IMR-90 (cell line): Measurements from ENCODE around the gene HACD4. TPM values are rescaled to one million over a fixed set of nuclear protein-coding genes. Genes with fewer than 3 reads are reported as not detected.

Source experiments
- ATAC-seq: fragments of 200-7000 bp; cut with Tn5 transposase; 2 replicates; pipeline ENCODE4 v1.9.1; 2020; ENCODE audit warnings: low read depth, mild to moderate bottlenecking, moderate library complexity
- BruUV-seq: library from RNA; stranded (reverse); fragments of 400-500 nt; replicated peaks from 2 replicates; lab custom pipeline; 2021; lab: Mats Ljungman, UMichigan
- CTCF ChIA-PET: fragments of 300-600 bp; formaldehyde crosslinking; extraction: SDS; loops from one replicate; lab custom pipeline; 2021; ENCODE audit warnings: antibody characterized with exemption; lab: Yijun Ruan, JAX
- POLR2A ChIA-PET: fragments of 300-600 bp; sonication (Branson Sonifier 250); formaldehyde crosslinking; loops from one replicate; lab custom pipeline; 2022; ENCODE audit warnings: antibody characterized with exemption; ENCODE audit not compliant: unreplicated experiment; lab: Charles Lee
- DNase-seq: peaks from one replicate; pipeline ENCODE4 v3.0.0; 2013
- H2AFZ ChIP-seq: replicated peaks from 2 replicates; pipeline ENCODE3; 2013; ENCODE audit warnings: low read length, mild to moderate bottlenecking; ENCODE audit not compliant: poor library complexity
- H2AK5ac ChIP-seq: 2 replicates; pipeline ENCODE4 v1.6.1; 2013; ENCODE audit warnings: low read depth, low read length, inconsistent platforms
- H2AK9ac ChIP-seq: replicated peaks from 2 replicates; pipeline ENCODE3; 2013; ENCODE audit warnings: mild to moderate bottlenecking, low read depth, low read length, moderate library complexity; ENCODE audit not compliant: poor library complexity
- H2BK120ac ChIP-seq: 2 replicates; pipeline ENCODE4 v1.6.1; 2013; ENCODE audit warnings: low read depth, low read length, inconsistent platforms
- H2BK15ac ChIP-seq: 3 replicates; pipeline ENCODE4 v1.6.1; 2013; ENCODE audit warnings: low read depth, low read length, inconsistent platforms
- H2BK20ac ChIP-seq: 2 replicates; pipeline ENCODE4 v1.6.1; 2013; ENCODE audit warnings: low read depth, mild to moderate bottlenecking, inconsistent platforms, low read length, moderate library complexity
- H2BK5ac ChIP-seq: 2 replicates; pipeline ENCODE4 v1.6.1; 2013; ENCODE audit warnings: mild to moderate bottlenecking, low read depth, low read length, inconsistent platforms; ENCODE audit not compliant: poor library complexity, severe bottlenecking
- H3K14ac ChIP-seq: replicated peaks from 2 replicates; pipeline ENCODE4 v1.6.1; 2013; ENCODE audit warnings: low read depth, low read length, inconsistent platforms
- H3K18ac ChIP-seq: 2 replicates; pipeline ENCODE4 v1.6.1; 2013; ENCODE audit warnings: low read depth, low read length, control low read depth
- H3K23ac ChIP-seq: 2 replicates; pipeline ENCODE4 v1.6.1; 2013; ENCODE audit warnings: low read depth, low read length, inconsistent platforms
- H3K27ac ChIP-seq: 2 replicates; pipeline ENCODE4 v1.5.1; 2013; ENCODE audit warnings: mild to moderate bottlenecking, control low read depth, low read length; ENCODE audit not compliant: insufficient read depth
- H3K27me3 ChIP-seq: 2 replicates; pipeline ENCODE4 v1.6.1; 2013; ENCODE audit warnings: low read length; ENCODE audit not compliant: control insufficient read depth, insufficient read depth
- H3K36me3 ChIP-seq: 2 replicates; pipeline ENCODE4 v1.6.1; 2013; ENCODE audit warnings: low read length, mixed read lengths; ENCODE audit not compliant: control insufficient read depth, insufficient read depth
- H3K4ac ChIP-seq: 2 replicates; pipeline ENCODE4 v1.6.1; 2013; ENCODE audit warnings: low read depth, low read length, inconsistent platforms
- H3K4me1 ChIP-seq: 2 replicates; pipeline ENCODE4 v1.6.1; 2013; ENCODE audit warnings: low read length, mixed read lengths; ENCODE audit not compliant: control insufficient read depth, insufficient read depth
- H3K4me2 ChIP-seq: 2 replicates; pipeline ENCODE4 v1.6.1; 2013; ENCODE audit warnings: low read depth, mild to moderate bottlenecking, control low read depth, low read length, moderate library complexity
- H3K4me3 ChIP-seq: 2 replicates; pipeline ENCODE4 v1.5.1; 2013; ENCODE audit warnings: low read depth, mild to moderate bottlenecking, control low read depth, low read length, moderate library complexity; ENCODE audit not compliant: insufficient read depth
- H3K56ac ChIP-seq: 2 replicates; pipeline ENCODE4 v1.6.1; 2013; ENCODE audit warnings: low read length, inconsistent platforms; ENCODE audit not compliant: insufficient read depth; ENCODE audit errors: extremely low read depth
- H3K79me1 ChIP-seq, 2 experiments: 2 replicates each; pipeline ENCODE4 v1.6.1; 2013; ENCODE audit warnings: low read length in 2 of 2, inconsistent platforms in 1 of 2, low read depth in 1 of 2
- H3K9ac ChIP-seq: 2 replicates; pipeline ENCODE4 v1.6.1; 2013; ENCODE audit warnings: low read depth, low read length, control low read depth
- H3K9me1 ChIP-seq: 2 replicates; pipeline ENCODE4 v1.6.1; 2013; ENCODE audit warnings: low read length, inconsistent platforms; ENCODE audit not compliant: insufficient read depth
- H3K9me3 ChIP-seq: 2 replicates; pipeline ENCODE4 v1.6.1; 2013; ENCODE audit warnings: low read length; ENCODE audit not compliant: control insufficient read depth, insufficient read depth
- H4K20me1 ChIP-seq: 2 replicates; pipeline ENCODE4 v1.6.1; 2013; ENCODE audit warnings: low read length, inconsistent platforms; ENCODE audit not compliant: insufficient read depth
- H4K5ac ChIP-seq: 2 replicates; pipeline ENCODE4 v1.6.1; 2013; ENCODE audit warnings: mild to moderate bottlenecking, low read depth, low read length, control low read depth
- H4K8ac ChIP-seq, 2 experiments: 2 replicates each; pipeline ENCODE4 v1.6.1; 2013; ENCODE audit warnings: low read depth in 2 of 2, low read length in 2 of 2, control low read depth in 1 of 2, inconsistent platforms in 1 of 2
- H4K91ac ChIP-seq: 2 replicates; pipeline ENCODE4 v1.6.1; 2013; ENCODE audit warnings: low read depth, low read length, inconsistent platforms; ENCODE audit not compliant: insufficient read depth
- BHLHE40 ChIP-seq: fragments of 150-350 bp; IDR thresholded peaks from 2 replicates; pipeline ENCODE4 v1.6.1; 2016; ENCODE audit warnings: mild to moderate bottlenecking, low read depth, low read length
- CEBPB ChIP-seq: IDR thresholded peaks from 2 replicates; pipeline ENCODE4 v1.6.1; 2012; ENCODE audit warnings: low read depth, low read length, improper control_type of control experiment
- CHD1 ChIP-seq: IDR thresholded peaks from 2 replicates; pipeline ENCODE4 v1.6.1; 2012; ENCODE audit warnings: low read depth, low read length, improper control_type of control experiment
- CTCF ChIP-seq: conservative IDR thresholded peaks from 2 replicates; pipeline ENCODE4 v1.5.1; 2012; ENCODE audit warnings: mild to moderate bottlenecking, low read depth, low read length, improper control_type of control experiment
- ELK1 ChIP-seq: fragments of 150-350 bp; IDR thresholded peaks from 2 replicates; pipeline ENCODE4 v1.6.1; 2016; ENCODE audit warnings: low read depth, mild to moderate bottlenecking, low read length, moderate library complexity, borderline replicate concordance
- MAZ ChIP-seq: IDR thresholded peaks from 2 replicates; pipeline ENCODE4 v1.6.1; 2012; ENCODE audit warnings: low read depth, mild to moderate bottlenecking, low read length, improper control_type of control experiment, moderate library complexity, borderline replicate concordance
- MXI1 ChIP-seq: IDR thresholded peaks from 2 replicates; pipeline ENCODE4 v1.6.1; 2012; ENCODE audit warnings: low read depth, mild to moderate bottlenecking, low read length, moderate library complexity, borderline replicate concordance
- POLR2A ChIP-seq: IDR thresholded peaks from 2 replicates; pipeline ENCODE4 v1.6.1; 2012; ENCODE audit warnings: mild to moderate bottlenecking, low read depth, low read length
- RAD21 ChIP-seq: IDR thresholded peaks from 2 replicates; pipeline ENCODE4 v1.6.1; 2012; ENCODE audit warnings: low read length, improper control_type of control experiment
- RCOR1 ChIP-seq: IDR thresholded peaks from 2 replicates; pipeline ENCODE4 v1.6.1; 2012; ENCODE audit warnings: mild to moderate bottlenecking, low read length, improper control_type of control experiment; ENCODE audit not compliant: insufficient replicate concordance
- RFX5 ChIP-seq: IDR thresholded peaks from 2 replicates; pipeline ENCODE4 v1.8.0; 2012; ENCODE audit warnings: low read depth, mild to moderate bottlenecking, low read length, moderate library complexity
- SMC3 ChIP-seq: fragments of 150-350 bp; IDR thresholded peaks from 2 replicates; pipeline ENCODE4 v1.6.1; 2016; ENCODE audit warnings: low read depth, mild to moderate bottlenecking, antibody characterized with exemption, low read length, moderate library complexity
- WGBS, 2 experiments: methylation state at CpG; one replicate each; pipeline versions ENCODE4 v1.1.5 to v1.1.7; 2013; ENCODE audit warnings: missing lambda C conversion rate in 2 of 2; ENCODE audit not compliant: insufficient read length in 1 of 2; ENCODE audit errors: extremely low coverage in 2 of 2; 5-methylcytosine and 5-hydroxymethylcytosine counted together
- dilution Hi-C: fragments of 300-500 bp; cut with HindIII; formaldehyde crosslinking; loops from one replicate; pipeline ENCODE4 v1.14.3; 2018; ENCODE audit warnings: low sequenced_read_pairs; ENCODE audit not compliant: unreplicated experiment
- in situ Hi-C: fragments of 300-500 bp; cut with MboI; formaldehyde crosslinking; loops from 3 replicates; pipeline ENCODE4 v1.14.3; 2019; ENCODE audit warnings: low sequenced_read_pairs, inconsistent platforms, mixed read lengths
- intact Hi-C: fragments of 100-400 bp; cut with micrococcal nuclease; formaldehyde crosslinking; loops from 2 replicates; pipeline ENCODE4 v1.10.0; 2022
- polyA plus RNA-seq, 3 experiments: library from polyadenylated mRNA; depleted of rRNA; stranded (reverse); fragments of >200 nt; gene quantifications; 2 replicates each; pipeline ENCODE4 v1.2.3, GENCODE V29; 2012; ENCODE audit warnings: low replicate concordance in 1 of 3
- total RNA-seq: library from RNA; depleted of rRNA; stranded (reverse); fragments of >200 nt; gene quantifications from 2 replicates; pipeline ENCODE4 v1.2.3, GENCODE V29; 2012

HACD4 gene
- total and polyA plus RNA-seq, 2 of the 4 experiments (the other 2 are of a cell fraction), result 1.9 to 2.2 TPM

- intact Hi-C loops, result no loop called here
- POLR2A ChIA-PET, result no interaction called here
- in situ Hi-C loops, result no loop called here
Measured at GRCh38 chr9:20950707-20951106, 80.7 kb downstream of the HACD4 start.

More at GRCh38 chr9:20950707-20951106, 80.7 kb downstream of the HACD4 start:
- Histone ChIP-seq H3K9ac (no peak overlapping the region), H3K23ac (no peak overlapping the region), H2AK5ac (no peak overlapping the region), H3K9me3 (no peaks in the 10 kb centered on the region), H3K4ac (no peak overlapping the region), H3K56ac (no peak overlapping the region), H4K91ac (no peak overlapping the region), H4K8ac (no peak overlapping the region), H3K14ac (no peak overlapping the region), H3K36me3 (peaks cover 9% of the 10 kb centered on the region; the same call in 1 of the 2 replicates), H3K79me1 (no peaks in the 10 kb centered on the region), H3K4me3 (no peak overlapping the region), H3K18ac (no peak overlapping the region), H2BK5ac (no peak overlapping the region), H2AK9ac (no peak overlapping the region), H3K4me2 (no peak overlapping the region), H2BK120ac (no peak overlapping the region), H4K5ac (no peak overlapping the region), H4K20me1 (no peaks in the 10 kb centered on the region), H3K27ac (no peak overlapping the region), H3K27me3 (no peaks in the 10 kb centered on the region), H3K4me1 (no peaks in the 10 kb centered on the region), H2AFZ (no peak overlapping the region), H2BK20ac (no peak overlapping the region), H3K9me1 (0 out of 2 replicates have a peak, but pooled peaks cover 3% of the 10 kb centered on the region), H2BK15ac (no peak overlapping the region)
- dilution Hi-C loops, result no loop called here
- BruUV-seq, result no TSS peak
- CTCF ChIA-PET, result interaction anchor here (0.6 to 0.8 kb wide), 2 partner anchors 9 to 13 kb away, joined by 3 read pairs; no protein-coding TSS in a partner anchor
- TF ChIP-seq CEBPB (no peak), POLR2A (no peak), MXI1 (no peak), BHLHE40 (no peak), CHD1 (no peak), SMC3 (no peak), RCOR1 (no peak), RFX5 (no peak), CTCF (no peak), ELK1 (no peak), MAZ (no peak), RAD21 (no peak)
- no CpG with 5 or more reads among the region's 2 CpGs for WGBS, 2 experiments
- ATAC-seq, result no peak
- DNase-seq, result no peak
